Gastroesophageal sphincter (tissue), 4 donors: ENCODE data around the gene CYP46A1. TPM values are rescaled to one million over a fixed set of nuclear protein-coding genes. Genes with fewer than 3 reads are reported as not detected.
A peak's percentile ranks its signal among the peaks of the same experiment; 100 is the strongest.

Source experiments
- ATAC-seq: fragments of 150-250 bp; one replicate; pipeline ENCODE4 v1.9.1; 2016; ENCODE audit warnings: mild to moderate bottlenecking, moderate library complexity
- H3K27ac ChIP-seq, 4 donors: fragments of 200-600 bp; sonication (generic) in 3 of 4; 1 replicate in 3 of 4; 2 replicates in 1 of 4; pipeline ENCODE4 v1.5.1; 2016 to 2019
- H3K27me3 ChIP-seq: fragments of 200-600 bp; sonication (generic); one replicate; pipeline ENCODE4 v1.5.1; 2019
- H3K36me3 ChIP-seq, 2 donors: fragments of 200-600 bp; sonication (generic); one replicate each; pipeline ENCODE4 v1.5.1; 2019; ENCODE audit warnings: control low read depth in 1 of 2
- H3K4me1 ChIP-seq, 3 donors: fragments of 200-600 bp; sonication (generic); 1 replicate in 2 of 3; 2 replicates in 1 of 3; pipeline ENCODE4 v1.5.1; 2016 to 2019; ENCODE audit warnings: control low read depth in 2 of 3
- H3K4me3 ChIP-seq, 2 donors: fragments of 200-600 bp; sonication (generic); one replicate each; pipeline ENCODE4 v1.5.1; 2019; ENCODE audit warnings: mild to moderate bottlenecking in 1 of 2, moderate library complexity in 1 of 2
- H3K9me3 ChIP-seq, 3 donors: fragments of 200-600 bp; sonication (generic); one replicate each; pipeline ENCODE4 v1.5.1; 2017 to 2019; ENCODE audit warnings: control low read depth in 2 of 3
- EP300 ChIP-seq: sonication (generic); formaldehyde crosslinking; IDR thresholded peaks from one replicate; pipeline ENCODE4 v1.6.1; 2017; ENCODE audit warnings: antibody characterized with exemption, mild to moderate bottlenecking
- POLR2A ChIP-seq, 2 donors: fragments of 450-650 bp; IDR thresholded peaks; one replicate each; pipeline ENCODE4 v1.6.1; 2017; ENCODE audit warnings: antibody characterized with exemption in 2 of 2, mild to moderate bottlenecking in 2 of 2, moderate library complexity in 1 of 2
- POLR2AphosphoS5 ChIP-seq: sonication (generic); formaldehyde crosslinking; IDR thresholded peaks from one replicate; pipeline ENCODE4 v1.6.1; 2017; ENCODE audit warnings: antibody characterized with exemption
- WGBS, 2 donors: methylation state at CpG; one replicate each; pipeline ENCODE4 v1.1.5; 2018; ENCODE audit warnings: low coverage in 1 of 2; 5-methylcytosine and 5-hydroxymethylcytosine counted together
- total RNA-seq, 4 donors: library from RNA; depleted of rRNA; stranded (reverse); fragments of >200 nt; gene quantifications; one replicate each; pipeline ENCODE4 v1.1.0, GENCODE V29; 2016
- TF ChIP-seq, protein P1 (sequence below), 4 experiments: fragments of 200-600 bp in 2 of 4; fragments of 450-650 bp in 2 of 4; sonication (generic) in 1 of 4; IDR thresholded peaks; one replicate each; pipeline ENCODE4 v1.5.1; 2017 to 2019; ENCODE audit warnings: antibody characterized with exemption in 4 of 4, mild to moderate bottlenecking in 2 of 4, moderate library complexity in 2 of 4

The CYP46A1 gene
- total RNA-seq, 4 donors from 2014 or later = 0.78 to 1.4 (median 0.94) TPM; not detected in 1

- Histone ChIP-seq H3K36me3 (no peaks in the 10 kb centered on the region), H3K9me3 (no peaks in the 10 kb centered on the region), H3K4me1 (peaks cover 0 to 63% (median 22%) of the 10 kb centered on the region in 3 donors), H3K4me3 (peak overlapping the region in 1 of 2 donors; percentile 73), H3K27me3 (no peaks in the 10 kb centered on the region), H3K27ac (peak overlapping the region in 3 of 4 donors; percentile 53 to 74 (median 68))
- TF ChIP-seq POLR2A (IDR thresholded peaks at IDR 0.05) = no peak
- no CpG with 5 or more reads among the region's 13 CpGs for WGBS, 2 donors
- no peak for ATAC-seq
Measured at GRCh38 chr14:99730876-99731546, 46.9 kb downstream of the CYP46A1 start.

DNA sequence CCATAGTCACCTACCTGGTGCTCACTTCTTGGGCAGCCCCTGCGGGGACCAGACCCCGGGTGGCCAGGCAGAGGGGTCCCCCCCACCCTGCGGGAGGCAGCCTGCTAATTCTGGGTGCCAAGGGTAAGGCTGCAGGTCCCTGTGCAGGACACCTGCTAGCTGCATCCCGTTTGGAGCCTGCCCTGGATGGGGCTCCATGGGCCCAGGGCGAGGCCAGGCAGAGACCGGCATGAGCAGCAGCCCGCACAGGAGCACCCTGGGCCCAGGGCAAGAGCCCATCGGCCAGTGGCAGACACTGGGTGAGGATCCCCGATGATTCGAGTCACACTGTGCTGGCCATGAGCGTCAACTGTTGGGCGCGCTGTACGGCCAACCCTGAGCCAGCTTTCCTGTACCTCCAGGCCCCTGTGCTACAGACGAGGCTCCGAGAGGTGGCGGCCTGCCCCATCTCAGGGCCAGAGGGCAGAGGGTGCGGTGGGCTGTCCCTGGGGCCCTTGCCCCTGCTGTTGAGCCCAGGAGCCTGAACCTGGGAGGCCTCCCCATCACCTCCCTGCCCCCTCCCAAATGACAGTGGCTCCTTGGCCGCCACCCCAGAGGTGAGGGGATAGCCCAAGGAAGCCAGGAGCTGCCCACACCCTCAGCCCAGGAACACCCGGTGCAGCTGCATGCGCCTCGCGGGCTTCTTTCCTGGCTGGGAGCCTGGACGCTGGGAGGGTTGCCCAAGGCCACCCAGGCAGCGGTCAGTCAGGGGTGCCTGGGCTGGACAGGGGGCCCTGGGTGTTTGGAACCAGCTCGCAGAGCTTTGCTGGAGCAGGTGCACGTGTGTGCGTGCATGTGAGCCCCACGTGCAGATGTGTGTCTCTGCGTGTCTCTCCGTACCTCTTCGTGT is 47.7 kb downstream of the CYP46A1 start:
- WGBS, 2 donors = no CpG with 5 or more reads among the region's 32 CpGs
- H3K4me1 ChIP-seq = peaks cover 0 to 68% (median 23%) of the 10 kb centered on the region in 3 donors
- H3K27me3 ChIP-seq = no peaks in the 10 kb centered on the region
- H3K27ac ChIP-seq = peak overlapping the region in 3 of 4 donors; percentile 53 to 74 (median 68)
- H3K9me3 ChIP-seq = no peaks in the 10 kb centered on the region
- H3K4me3 ChIP-seq = no peak overlapping the region
- H3K36me3 ChIP-seq = no peaks in the 10 kb centered on the region
- TF ChIP-seq, protein P1, sequence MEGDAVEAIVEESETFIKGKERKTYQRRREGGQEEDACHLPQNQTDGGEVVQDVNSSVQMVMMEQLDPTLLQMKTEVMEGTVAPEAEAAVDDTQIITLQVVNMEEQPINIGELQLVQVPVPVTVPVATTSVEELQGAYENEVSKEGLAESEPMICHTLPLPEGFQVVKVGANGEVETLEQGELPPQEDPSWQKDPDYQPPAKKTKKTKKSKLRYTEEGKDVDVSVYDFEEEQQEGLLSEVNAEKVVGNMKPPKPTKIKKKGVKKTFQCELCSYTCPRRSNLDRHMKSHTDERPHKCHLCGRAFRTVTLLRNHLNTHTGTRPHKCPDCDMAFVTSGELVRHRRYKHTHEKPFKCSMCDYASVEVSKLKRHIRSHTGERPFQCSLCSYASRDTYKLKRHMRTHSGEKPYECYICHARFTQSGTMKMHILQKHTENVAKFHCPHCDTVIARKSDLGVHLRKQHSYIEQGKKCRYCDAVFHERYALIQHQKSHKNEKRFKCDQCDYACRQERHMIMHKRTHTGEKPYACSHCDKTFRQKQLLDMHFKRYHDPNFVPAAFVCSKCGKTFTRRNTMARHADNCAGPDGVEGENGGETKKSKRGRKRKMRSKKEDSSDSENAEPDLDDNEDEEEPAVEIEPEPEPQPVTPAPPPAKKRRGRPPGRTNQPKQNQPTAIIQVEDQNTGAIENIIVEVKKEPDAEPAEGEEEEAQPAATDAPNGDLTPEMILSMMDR (IDR thresholded peaks at IDR 0.05) = no peak
- TF ChIP-seq POLR2AphosphoS5 (peak; percentile 43), POLR2A (IDR thresholded peaks at IDR 0.05) (no peak)
- peak; percentile 35 for ATAC-seq

GRCh38 chr14:99732436-99733210 is 48.5 kb downstream of the CYP46A1 start:
- H3K4me1 ChIP-seq = peaks cover 0 to 77% (median 30%) of the 10 kb centered on the region in 3 donors
- H3K36me3 ChIP-seq = no peaks in the 10 kb centered on the region
- H3K9me3 ChIP-seq = no peaks in the 10 kb centered on the region
- peak overlapping the region in 1 of 4 donors; percentile 74 for H3K27ac ChIP-seq
- no peak for ATAC-seq
- WGBS, 2 donors = no CpG with 5 or more reads among the region's 23 CpGs
- TF ChIP-seq EP300 = no peak
- no peak for TF ChIP-seq POLR2AphosphoS5
- no peak overlapping the region for H3K4me3 ChIP-seq
- H3K27me3 ChIP-seq = no peaks in the 10 kb centered on the region

GRCh38 chr14:99733211-99733539 is 49.1 kb downstream of the CYP46A1 start:
- peaks cover 0 to 82% (median 30%) of the 10 kb centered on the region in 3 donors for H3K4me1 ChIP-seq
- no peaks in the 10 kb centered on the region for H3K27me3 ChIP-seq
- no peaks in the 10 kb centered on the region for H3K9me3 ChIP-seq
- H3K36me3 ChIP-seq = no peaks in the 10 kb centered on the region
- H3K4me3 ChIP-seq = no peak overlapping the region
- TF ChIP-seq, protein P1 (IDR thresholded peaks at IDR 0.05) = no peak
- TF ChIP-seq POLR2AphosphoS5 (no peak), EP300 (no peak), POLR2A (IDR thresholded peaks at IDR 0.05) (no peak)
- H3K27ac ChIP-seq = no peak overlapping the region
- ATAC-seq = no peak
- 70 to 79% methylated on average over 4 of the region's 6 CpGs for WGBS, 2 donors

DNA sequence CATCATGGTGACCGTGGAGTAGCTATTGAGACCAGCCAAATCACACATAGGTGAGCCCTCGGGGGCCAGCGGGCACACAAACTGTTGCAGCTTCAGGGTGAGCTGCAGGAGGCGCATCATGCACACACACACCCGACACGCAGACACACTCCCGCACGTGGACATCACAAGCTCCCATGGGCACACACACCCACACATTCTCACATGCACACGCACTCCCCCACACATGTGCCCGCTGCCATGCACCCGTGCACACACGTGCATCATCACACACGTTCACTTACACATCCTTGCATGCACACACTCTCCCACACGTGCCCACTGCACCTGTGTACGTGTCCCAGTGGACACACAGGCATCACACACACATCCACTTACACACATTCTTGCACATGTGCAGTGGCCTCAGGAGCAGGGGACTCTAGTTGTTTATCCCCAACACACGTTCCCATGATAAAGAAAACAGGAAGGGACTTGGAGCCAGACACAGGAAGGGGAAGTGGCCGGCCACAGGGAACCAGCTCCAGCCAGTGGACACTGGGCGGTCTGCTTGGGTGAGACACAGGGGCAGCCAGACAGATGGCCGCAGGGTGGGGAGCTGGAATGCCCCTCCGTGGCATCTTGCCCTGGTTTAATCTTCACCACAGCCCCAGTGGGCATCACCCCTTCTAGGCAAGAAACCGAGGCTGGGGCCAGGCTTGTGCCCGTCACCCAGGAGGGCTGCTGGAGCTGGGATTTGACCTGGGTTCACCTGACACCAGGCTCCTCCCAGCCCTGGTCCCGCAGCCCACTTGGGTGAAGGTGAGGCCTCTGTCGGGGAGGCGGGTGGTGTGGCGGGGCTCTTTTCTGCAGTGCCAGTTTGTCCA is 49.7 kb downstream of the CYP46A1 start:
- ATAC-seq = no peak
- WGBS, 2 donors = 81% methylated on average over 17 of the region's 26 CpGs; no CpG with 5 or more reads in 1 of the 2 donors
- Histone ChIP-seq H3K9me3 (no peaks in the 10 kb centered on the region), H3K27me3 (no peaks in the 10 kb centered on the region), H3K36me3 (no peaks in the 10 kb centered on the region), H3K4me3 (no peak overlapping the region), H3K4me1 (peaks cover 0 to 88% (median 30%) of the 10 kb centered on the region in 3 donors), H3K27ac (peak overlapping the region in 1 of 4 donors; percentile 9)
- TF ChIP-seq POLR2A (IDR thresholded peaks at IDR 0.05) = no peak
- TF ChIP-seq POLR2AphosphoS5 = no peak
- TF ChIP-seq EP300 = no peak
- TF ChIP-seq, protein P1 (IDR thresholded peaks at IDR 0.05) = no peak
